Gastrocnemius medialis (tissue), 4 donors: ENCODE results near the gene LPAR3.

Source experiments
- CTCF ChIP-seq, 5 experiments: fragments of 450-650 bp in 3 of 5; fragments of 200-600 bp in 2 of 5; sonication (generic) in 2 of 5; IDR thresholded peaks in 4 of 5; conservative IDR thresholded peaks in 1 of 5; 1 replicate in 4 of 5; 2 replicates in 1 of 5; pipeline ENCODE4 v1.5.1; 2016 to 2019; ENCODE audit warnings: antibody characterized with exemption in 5 of 5, mild to moderate bottlenecking in 3 of 5, moderate library complexity in 3 of 5
- POLR2A ChIP-seq, 2 donors: fragments of 450-650 bp; IDR thresholded peaks; one replicate each; pipeline ENCODE4 v1.6.1; 2017; ENCODE audit warnings: antibody characterized with exemption in 2 of 2, mild to moderate bottlenecking in 2 of 2, moderate library complexity in 2 of 2

GRCh38 chr1:84918726-84919336, 25.8 kb upstream of the LPAR3 start:
- TF ChIP-seq CTCF (IDR thresholded peaks at IDR 0.05 in 4 of 5, conservative IDR thresholded peaks at IDR 0.05 in 1 of 5) (no peak), POLR2A (IDR thresholded peaks at IDR 0.05) (no peak)
